CD4-positive, CD25-positive, alpha-beta regulatory T cell (primary cell): ENCODE results near the gene RNF130. TPM values are rescaled to one million over a fixed set of nuclear protein-coding genes. Genes with fewer than 3 reads are reported as not detected.

ENCODE experiments used
- ATAC-seq, 2 donors: fragments of 150-1000 bp; cut with Tn5 transposase; one replicate each; pipeline ENCODE4 v1.10.0; 2021; ENCODE audit warnings: low read depth in 2 of 2, moderate number of reproducible peaks in 2 of 2, moderate library complexity in 1 of 2
- DNase-seq, 3 donors: peaks; one replicate each; pipeline versions ENCODE4 v3.0.0 to v3.0.0-alpha.2; 2012 to 2022; ENCODE audit warnings: mixed read lengths in 1 of 3
- H3K27ac ChIP-seq: one replicate; pipeline ENCODE4 v1.7.0; 2013; ENCODE audit warnings: mild to moderate bottlenecking, low read length; ENCODE audit not compliant: insufficient read depth, poor library complexity, severe bottlenecking
- H3K27me3 ChIP-seq: one replicate; pipeline ENCODE4 v1.7.0; 2013; ENCODE audit warnings: low read length; ENCODE audit not compliant: control insufficient read depth, insufficient read depth
- H3K36me3 ChIP-seq: one replicate; pipeline ENCODE4 v1.7.0; 2013; ENCODE audit warnings: mild to moderate bottlenecking, low read length, moderate library complexity; ENCODE audit not compliant: control insufficient read depth, insufficient read depth
- H3K4me1 ChIP-seq: 2 replicates; pipeline ENCODE4 v1.7.0; 2013; ENCODE audit warnings: mild to moderate bottlenecking, low read length; ENCODE audit not compliant: insufficient read depth, control insufficient read depth, poor library complexity, severe bottlenecking
- H3K4me3 ChIP-seq: one replicate; pipeline ENCODE4 v1.7.0; 2013; ENCODE audit warnings: low read depth, mild to moderate bottlenecking, low read length, moderate library complexity
- H3K9me3 ChIP-seq, 2 experiments: 1 replicate in 1 of 2; 2 replicates in 1 of 2; pipeline ENCODE4 v1.7.0; 2013; ENCODE audit warnings: low read length in 2 of 2, mild to moderate bottlenecking in 1 of 2, moderate library complexity in 1 of 2; ENCODE audit not compliant: control insufficient read depth in 2 of 2
- H3K27ac Mint-ChIP-seq, 3 donors: one replicate each; pipeline ENCODE4 v1.8.0; 2020 to 2022; ENCODE audit warnings: mild to moderate bottlenecking in 3 of 3, mixed read lengths in 3 of 3, moderate library complexity in 2 of 3
- H3K27me3 Mint-ChIP-seq: one replicate; pipeline ENCODE4 v1.8.0; 2022; ENCODE audit warnings: mild to moderate bottlenecking, mixed read lengths
- H3K36me3 Mint-ChIP-seq: one replicate; pipeline ENCODE4 v1.8.0; 2020; ENCODE audit warnings: mixed read lengths
- H3K4me1 Mint-ChIP-seq, 4 donors: one replicate each; pipeline ENCODE4 v1.8.0; 2020 to 2022; ENCODE audit warnings: mixed read lengths in 4 of 4, mild to moderate bottlenecking in 1 of 4
- H3K4me3 Mint-ChIP-seq, 4 donors: one replicate each; pipeline ENCODE4 v1.8.0; 2020 to 2022; ENCODE audit warnings: mild to moderate bottlenecking in 4 of 4, mixed read lengths in 4 of 4, moderate library complexity in 3 of 4
- H3K9me3 Mint-ChIP-seq, 7 donors: one replicate each; pipeline ENCODE4 v1.8.0; 2020 to 2022; ENCODE audit warnings: mixed read lengths in 7 of 7, mild to moderate bottlenecking in 3 of 7, moderate library complexity in 2 of 7
- polyA plus RNA-seq, 4 donors: library from polyadenylated mRNA; unstranded; fragments of 300-500 nt; fragmentation: Illumina TruSeq; gene quantifications; one replicate each; pipeline ENCODE4 v1.2.3, GENCODE V29; 2021
- total RNA-seq: library from RNA; stranded (reverse); gene quantifications from one replicate; pipeline ENCODE4 v1.2.3, GENCODE V29; 2022

The RNF130 gene, protein sequence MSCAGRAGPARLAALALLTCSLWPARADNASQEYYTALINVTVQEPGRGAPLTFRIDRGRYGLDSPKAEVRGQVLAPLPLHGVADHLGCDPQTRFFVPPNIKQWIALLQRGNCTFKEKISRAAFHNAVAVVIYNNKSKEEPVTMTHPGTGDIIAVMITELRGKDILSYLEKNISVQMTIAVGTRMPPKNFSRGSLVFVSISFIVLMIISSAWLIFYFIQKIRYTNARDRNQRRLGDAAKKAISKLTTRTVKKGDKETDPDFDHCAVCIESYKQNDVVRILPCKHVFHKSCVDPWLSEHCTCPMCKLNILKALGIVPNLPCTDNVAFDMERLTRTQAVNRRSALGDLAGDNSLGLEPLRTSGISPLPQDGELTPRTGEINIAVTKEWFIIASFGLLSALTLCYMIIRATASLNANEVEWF
- total RNA-seq (4.2 TPM), polyA plus RNA-seq (10 to 100 TPM in 1 of 4 donors, 1 to 10 TPM in 3; 3.5 to 10.9 (median 6.8) TPM)

GRCh38 chr5:180071531-180072255 is at the start of gene RNF130:
TSS of gene RNF130 (minus strand) at chr5:180071759. CDS start at chr5:180071702, 57 bp downstream.
- DNase-seq (peak; percentile 63 to 80 (median 75)), ATAC-seq (peak; percentile 69 to 76)
- H3K9me3 ChIP-seq = no peaks in the 10 kb centered on the region
- H3K27ac Mint-ChIP-seq = peak within 1 kb of the TSS; percentile 85 to 90 (median 90)
- peak within 1 kb of the TSS; percentile 76 to 91 (median 88) for H3K4me3 Mint-ChIP-seq
- peaks cover 2% of the 10 kb centered on the region for H3K27me3 ChIP-seq
- no peaks in the 10 kb centered on the region for H3K36me3 Mint-ChIP-seq
- H3K4me1 Mint-ChIP-seq = peaks cover 0 to 28% (median 12%) of the 10 kb centered on the region in 4 donors
- H3K36me3 ChIP-seq = no peaks in the 10 kb centered on the region
- H3K27me3 Mint-ChIP-seq = peaks cover 58% of the 10 kb centered on the region
- peak within 1 kb of the TSS; percentile 41 for H3K27ac ChIP-seq
- H3K4me1 ChIP-seq = peaks cover 16% of the 10 kb centered on the region
- H3K4me3 ChIP-seq = peak within 1 kb of the TSS; percentile 44
- peaks cover 0 to 4% (median 0%) of the 10 kb centered on the region in 7 donors for H3K9me3 Mint-ChIP-seq

GRCh38 chr5:180120237-180121101 is 48.9 kb upstream of the RNF130 start:
- H3K4me1 ChIP-seq = no peaks in the 10 kb centered on the region
- no peaks in the 10 kb centered on the region for H3K9me3 ChIP-seq
- no peak overlapping the region for H3K27ac ChIP-seq
- H3K9me3 Mint-ChIP-seq = no peaks in the 10 kb centered on the region
- H3K4me3 Mint-ChIP-seq = no peak overlapping the region
- no peaks in the 10 kb centered on the region for H3K27me3 ChIP-seq
- no peaks in the 10 kb centered on the region for H3K36me3 Mint-ChIP-seq
- H3K4me1 Mint-ChIP-seq = no peaks in the 10 kb centered on the region
- H3K4me3 ChIP-seq = no peak overlapping the region
- DNase-seq (no peak), ATAC-seq (no peak)
- no peaks in the 10 kb centered on the region for H3K36me3 ChIP-seq
- peaks cover 5% of the 10 kb centered on the region for H3K27me3 Mint-ChIP-seq
- H3K27ac Mint-ChIP-seq = no peak overlapping the region

- no peak overlapping the region for H3K27ac Mint-ChIP-seq
- ATAC-seq = no peak
- no peak for DNase-seq
- Histone ChIP-seq H3K9me3 (no peaks in the 10 kb centered on the region), H3K36me3 (no peaks in the 10 kb centered on the region), H3K27ac (no peak overlapping the region), H3K27me3 (no peaks in the 10 kb centered on the region), H3K4me3 (no peak overlapping the region), H3K4me1 (no peaks in the 10 kb centered on the region)
- H3K36me3 Mint-ChIP-seq = no peaks in the 10 kb centered on the region
- H3K4me3 Mint-ChIP-seq = no peak overlapping the region
- no peaks in the 10 kb centered on the region for H3K4me1 Mint-ChIP-seq
- H3K9me3 Mint-ChIP-seq = no peaks in the 10 kb centered on the region
- H3K27me3 Mint-ChIP-seq = peaks cover 5% of the 10 kb centered on the region
Observed at GRCh38 chr5:180119903-180120236, 48.3 kb upstream of the RNF130 start.

GRCh38 chr5:180119031-180119902 is 47.7 kb upstream of the RNF130 start:
- Mint-ChIP-seq H3K9me3 (no peaks in the 10 kb centered on the region), H3K4me1 (no peaks in the 10 kb centered on the region), H3K36me3 (no peaks in the 10 kb centered on the region), H3K27ac (no peak overlapping the region), H3K27me3 (peaks cover 5% of the 10 kb centered on the region), H3K4me3 (no peak overlapping the region)
- Histone ChIP-seq H3K4me3 (no peak overlapping the region), H3K27me3 (no peaks in the 10 kb centered on the region), H3K4me1 (no peaks in the 10 kb centered on the region), H3K9me3 (no peaks in the 10 kb centered on the region), H3K36me3 (no peaks in the 10 kb centered on the region), H3K27ac (no peak overlapping the region)
- DNase-seq (no peak), ATAC-seq (no peak)

DNA sequence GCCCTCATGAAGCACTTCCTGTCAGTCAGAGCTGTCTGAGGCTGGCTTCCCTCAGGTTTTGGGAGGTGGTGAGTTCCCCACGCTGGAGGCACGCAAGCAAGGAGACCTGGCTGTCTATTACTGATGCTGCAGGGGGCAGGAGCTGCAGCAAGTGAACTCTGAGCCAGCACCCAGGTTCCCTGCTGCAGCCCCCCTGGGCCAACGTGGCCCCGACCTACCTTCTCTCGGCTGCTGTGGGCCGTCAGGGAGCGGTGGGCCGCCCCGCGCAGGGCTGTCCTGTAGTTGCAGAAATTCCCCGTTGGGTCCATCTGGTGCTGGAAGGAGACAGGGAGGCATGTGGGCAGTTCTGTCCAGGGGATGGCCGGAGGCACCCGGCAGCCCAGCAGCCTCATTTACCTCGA is 46.8 kb upstream of the RNF130 start:
- H3K27ac ChIP-seq = no peak overlapping the region

DNA sequence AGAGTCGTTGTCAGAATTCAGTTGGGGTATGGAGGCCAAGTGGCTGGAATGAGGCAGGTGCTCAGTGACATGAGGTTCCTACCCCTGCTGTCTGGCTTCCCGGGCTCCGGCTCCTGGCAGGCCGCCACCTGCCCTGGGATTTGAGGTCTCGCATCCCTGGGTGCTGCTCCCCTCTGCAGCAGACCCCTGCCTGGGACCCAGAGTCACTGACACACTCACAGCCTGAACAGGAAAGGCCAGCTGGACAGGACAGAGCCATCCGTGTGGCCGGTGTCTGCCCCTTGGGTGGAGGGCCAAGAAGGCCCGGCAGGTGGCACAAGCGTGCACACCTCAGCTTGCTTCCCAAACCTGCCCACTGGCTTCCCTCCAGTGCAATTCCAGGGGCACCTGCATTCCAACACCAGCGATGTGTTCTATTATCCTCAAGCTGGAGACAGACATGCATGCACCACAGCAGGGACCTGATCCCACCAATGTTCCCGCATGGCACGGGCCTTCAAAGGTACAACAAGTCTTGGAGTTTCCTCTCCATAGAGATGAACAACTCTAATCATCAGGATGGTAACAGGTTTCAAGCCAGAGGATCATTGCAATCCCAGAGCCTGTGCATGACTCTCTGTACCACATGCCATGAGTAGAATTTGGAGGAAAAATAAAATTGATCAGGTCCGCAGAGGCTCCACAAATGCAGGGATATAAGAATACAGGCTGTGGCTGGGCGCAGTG is 45.6 kb upstream of the RNF130 start:
- Histone ChIP-seq H3K9me3 (no peaks in the 10 kb centered on the region), H3K27me3 (no peaks in the 10 kb centered on the region), H3K4me3 (no peak overlapping the region), H3K36me3 (no peaks in the 10 kb centered on the region), H3K27ac (no peak overlapping the region), H3K4me1 (no peaks in the 10 kb centered on the region)
- no peak for ATAC-seq
- Mint-ChIP-seq H3K4me1 (no peaks in the 10 kb centered on the region), H3K9me3 (no peaks in the 10 kb centered on the region), H3K27ac (no peak overlapping the region), H3K36me3 (no peaks in the 10 kb centered on the region), H3K27me3 (no peaks in the 10 kb centered on the region), H3K4me3 (no peak overlapping the region)
- DNase-seq = no peak

More for the DNA sequence above, 46.8 kb upstream of the RNF130 start:
- Mint-ChIP-seq H3K27ac (no peak overlapping the region), H3K36me3 (no peaks in the 10 kb centered on the region), H3K9me3 (no peaks in the 10 kb centered on the region), H3K4me1 (no peaks in the 10 kb centered on the region), H3K4me3 (no peak overlapping the region), H3K27me3 (no peaks in the 10 kb centered on the region)
- DNase-seq = no peak
- H3K9me3 ChIP-seq = no peaks in the 10 kb centered on the region
- H3K4me3 ChIP-seq = no peak overlapping the region
- H3K36me3 ChIP-seq = no peaks in the 10 kb centered on the region
- ATAC-seq = no peak
- H3K27me3 ChIP-seq = no peaks in the 10 kb centered on the region
- no peaks in the 10 kb centered on the region for H3K4me1 ChIP-seq
